HCT116 (cell line): ENCODE data around the gene ABCC1. TPM values are rescaled to one million over a fixed set of nuclear protein-coding genes. Genes with fewer than 3 reads are reported as not detected.

ENCODE experiments used
- ATAC-seq: fragments of 200-7000 bp; cut with Tn5 transposase; 2 replicates; pipeline ENCODE4 v1.9.1; 2020; ENCODE audit warnings: mild to moderate bottlenecking, moderate library complexity
- BruUV-seq: library from RNA; stranded (reverse); fragments of 400-500 nt; replicated peaks from 2 replicates; lab custom pipeline; 2021; lab: Mats Ljungman, UMichigan
- CTCF ChIA-PET: fragments of 300-600 bp; sonication (Branson Sonifier 250); formaldehyde crosslinking; loops from one replicate; lab custom pipeline; 2021; ENCODE audit warnings: antibody characterized with exemption; lab: Charles Lee
- POLR2A ChIA-PET: fragments of 300-600, 350-600 bp; sonication (Branson Sonifier 250); formaldehyde crosslinking; loops from one replicate; lab custom pipeline; 2021; ENCODE audit warnings: antibody characterized with exemption; lab: Charles Lee
- RAD21 ChIA-PET, 2 experiments: fragments of 300-600 bp; sonication (Branson Sonifier 250); formaldehyde crosslinking; loops; one replicate each; lab custom pipeline; 2023; ENCODE audit warnings: low total read pairs in 2 of 2; ENCODE audit not compliant: uncharacterized antibody in 2 of 2, unreplicated experiment in 2 of 2, low non-redundant PET in 1 of 2; lab: Charles Lee
- DNase-seq: peaks from one replicate; pipeline ENCODE4 v3.0.0-alpha.2; 2010; ENCODE audit warnings: low read depth, low spot score
- H2AFZ ChIP-seq: fragments of 200-600 bp; shearing (Covaris generic), sonication (generic); 2 replicates; pipeline ENCODE4 v1.6.1; 2017; ENCODE audit warnings: low read depth, mixed run types, mixed read lengths, antibody characterized with exemption, low read length; ENCODE audit not compliant: poor library complexity, severe bottlenecking
- H3K27ac ChIP-seq: 2 replicates; pipeline ENCODE4 v1.5.1; 2012; ENCODE audit warnings: low read depth, low read length
- H3K27me3 ChIP-seq: fragments of 200-600 bp; sonication (generic); 2 replicates; pipeline ENCODE4 v1.6.1; 2016; ENCODE audit warnings: mixed run types, low read length, mixed read lengths; ENCODE audit not compliant: insufficient read depth
- H3K36me3 ChIP-seq, 2 experiments: fragments of 200-500 bp in 1 of 2; fragments of 200-600 bp in 1 of 2; sonication (Bioruptor generic) in 1 of 2; sonication (generic) in 1 of 2; 2 replicates each; pipeline versions ENCODE4 v1.5.1 to v1.6.1; 2014 to 2016; ENCODE audit warnings: low read length in 2 of 2, inconsistent platforms in 1 of 2, mixed read lengths in 1 of 2, mixed run types in 1 of 2; ENCODE audit not compliant: insufficient read depth in 2 of 2, control insufficient read depth in 1 of 2
- H3K4me1 ChIP-seq, 2 experiments: fragments of 200-600 bp in 1 of 2; sonication (generic) in 1 of 2; 2 replicates each; pipeline versions ENCODE4 v1.5.1 to v1.6.1; 2012 to 2017; ENCODE audit warnings: low read length in 2 of 2, inconsistent platforms in 1 of 2, mild to moderate bottlenecking in 1 of 2, mixed read lengths in 1 of 2, mixed run types in 1 of 2, moderate library complexity in 1 of 2; ENCODE audit not compliant: insufficient read depth in 2 of 2, control insufficient read depth in 1 of 2
- H3K4me2 ChIP-seq: fragments of 200-600 bp; sonication (generic); 2 replicates; pipeline ENCODE4 v1.6.1; 2017; ENCODE audit warnings: mixed run types, low read length, mixed read lengths
- H3K4me3 ChIP-seq, 2 experiments: fragments of 200-600 bp in 1 of 2; sonication (generic) in 1 of 2; replicated peaks in 1 of 2; 2 replicates each; pipeline ENCODE4 v1.5.1; 2011 to 2016; ENCODE audit warnings: low read length in 2 of 2, control low read depth in 1 of 2, low read depth in 1 of 2, mild to moderate bottlenecking in 1 of 2, mixed read lengths in 1 of 2, mixed run types in 1 of 2
- H3K79me2 ChIP-seq: fragments of 200-600 bp; sonication (generic); 2 replicates; pipeline ENCODE4 v1.6.1; 2017; ENCODE audit warnings: mild to moderate bottlenecking, mixed run types, low read length, moderate library complexity, mixed read lengths; ENCODE audit not compliant: insufficient read depth
- H3K9ac ChIP-seq: fragments of 200-600 bp; sonication (generic); 2 replicates; pipeline ENCODE4 v1.6.1; 2016; ENCODE audit warnings: low read length, mixed read lengths
- H3K9me2 ChIP-seq: fragments of 200-600 bp; sonication (generic), shearing (Covaris generic); 2 replicates; pipeline ENCODE4 v1.6.1; 2017; ENCODE audit warnings: mixed run types, mild to moderate bottlenecking, moderate library complexity; ENCODE audit not compliant: insufficient read depth
- H3K9me3 ChIP-seq, 2 experiments: fragments of 200-500 bp in 1 of 2; fragments of 200-600 bp in 1 of 2; sonication (Bioruptor generic) in 1 of 2; sonication (generic) in 1 of 2; 2 replicates each; pipeline ENCODE4 v1.6.1; 2014 to 2017; ENCODE audit warnings: low read length in 2 of 2, mixed read lengths in 2 of 2, inconsistent platforms in 1 of 2, low read depth in 1 of 2, mild to moderate bottlenecking in 1 of 2, mixed run types in 1 of 2, moderate library complexity in 1 of 2; ENCODE audit not compliant: control insufficient read depth in 1 of 2, insufficient read depth in 1 of 2
- H4K20me1 ChIP-seq: fragments of 200-600 bp; sonication (generic), shearing (Covaris generic); 2 replicates; pipeline ENCODE4 v1.6.1; 2017; ENCODE audit warnings: mixed run types, mild to moderate bottlenecking, moderate library complexity; ENCODE audit not compliant: insufficient read depth
- CBX3 ChIP-seq: IDR thresholded peaks from 2 replicates; pipeline ENCODE4 v1.6.1; 2012; ENCODE audit warnings: low read depth
- CEBPB ChIP-seq: IDR thresholded peaks from 2 replicates; pipeline ENCODE4 v1.6.1; 2012; ENCODE audit warnings: low read depth
- EZH2 ChIP-seq: fragments of 200-600 bp; sonication (generic); IDR thresholded peaks from 2 replicates; pipeline ENCODE4 v1.6.1; 2017; ENCODE audit warnings: antibody characterized with exemption, mixed run types
- JUND ChIP-seq: IDR thresholded peaks from 2 replicates; pipeline ENCODE4 v1.6.1; 2012
- POLR2AphosphoS5 ChIP-seq: IDR thresholded peaks from 2 replicates; pipeline ENCODE4 v1.6.1; 2011; ENCODE audit warnings: mild to moderate bottlenecking, low read depth, low read length, moderate library complexity
- SIN3A ChIP-seq: IDR thresholded peaks from 2 replicates; pipeline ENCODE4 v1.6.1; 2012; ENCODE audit warnings: low read depth
- SP1 ChIP-seq: IDR thresholded peaks from 2 replicates; pipeline ENCODE4 v1.6.1; 2012; ENCODE audit warnings: low read depth
- TCF7L2 ChIP-seq: IDR thresholded peaks from 2 replicates; pipeline ENCODE4 v1.7.0; 2011; ENCODE audit warnings: borderline replicate concordance, inconsistent platforms; ENCODE audit not compliant: insufficient read depth, insufficient read length; ENCODE audit errors: extremely low read depth
- YY1 ChIP-seq: IDR thresholded peaks from 2 replicates; pipeline ENCODE4 v1.6.1; 2011; ENCODE audit warnings: low read length, low read depth, moderate library complexity, mild to moderate bottlenecking; ENCODE audit not compliant: insufficient replicate concordance; ENCODE audit errors: extremely low read depth
- ZNF274 ChIP-seq: fragments of 200-500 bp; sonication (Bioruptor generic); IDR thresholded peaks from 2 replicates; pipeline ENCODE4 v1.6.1; 2014; ENCODE audit warnings: mild to moderate bottlenecking, low read depth, low read length, inconsistent platforms
- intact Hi-C: fragments of 100-400 bp; cut with micrococcal nuclease; formaldehyde crosslinking; loops from 2 replicates; pipeline ENCODE4 v1.10.0; 2022
- total RNA-seq: library from RNA; stranded (reverse); gene quantifications from one replicate; pipeline ENCODE4 v1.2.1, GENCODE V29; 2021; ENCODE audit not compliant: unreplicated experiment
- TF ChIP-seq, protein P1 (sequence below): IDR thresholded peaks from 2 replicates; pipeline ENCODE4 v1.6.1; 2011; ENCODE audit warnings: mild to moderate bottlenecking, low read length, moderate library complexity; ENCODE audit not compliant: insufficient replicate concordance; ENCODE audit errors: extremely low read depth
- TF ChIP-seq, protein P2 (sequence below): IDR thresholded peaks from 2 replicates; pipeline ENCODE4 v1.6.1; 2012
- TF ChIP-seq, protein P3 (sequence below): IDR thresholded peaks from 2 replicates; pipeline ENCODE4 v1.6.1; 2012

The ABCC1 gene
- total RNA-seq, 1 experiment from 2014 or later: 61.9 TPM

DNA sequence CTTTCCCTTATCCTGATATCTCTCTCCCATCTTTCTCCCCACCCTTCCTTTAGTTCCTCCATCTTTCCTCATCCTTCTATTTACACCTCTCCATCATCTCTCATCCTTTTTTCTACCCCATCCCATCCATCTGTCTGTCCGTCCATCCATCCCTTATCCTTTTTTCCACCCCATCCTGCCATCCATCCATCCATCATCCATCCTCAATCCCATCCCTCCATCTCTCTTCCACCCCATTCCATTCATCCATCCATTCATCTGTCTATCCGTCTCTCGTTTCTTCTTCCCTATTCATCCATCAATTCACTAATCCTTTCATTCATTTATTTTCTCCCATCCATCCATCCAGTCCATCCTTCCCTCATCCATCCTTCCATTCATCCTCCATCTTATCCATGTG, 205.8 kb downstream of the ABCC1 start:
- no peaks in the 10 kb centered on the region for H3K9me3 ChIP-seq
- ChIA-PET CTCF (no interaction called here), RAD21 (no interaction called here), POLR2A (no interaction called here)
- H3K36me3 ChIP-seq: no peaks in the 10 kb centered on the region
- H3K27ac ChIP-seq: no peak overlapping the region
- H3K4me2 ChIP-seq: no peak overlapping the region
- intact Hi-C loops: no loop called here
- no peaks in the 10 kb centered on the region for H3K4me1 ChIP-seq
- no peaks in the 10 kb centered on the region for H3K79me2 ChIP-seq
- ATAC-seq (no peak), DNase-seq (no peak)
- TF ChIP-seq, protein P1, sequence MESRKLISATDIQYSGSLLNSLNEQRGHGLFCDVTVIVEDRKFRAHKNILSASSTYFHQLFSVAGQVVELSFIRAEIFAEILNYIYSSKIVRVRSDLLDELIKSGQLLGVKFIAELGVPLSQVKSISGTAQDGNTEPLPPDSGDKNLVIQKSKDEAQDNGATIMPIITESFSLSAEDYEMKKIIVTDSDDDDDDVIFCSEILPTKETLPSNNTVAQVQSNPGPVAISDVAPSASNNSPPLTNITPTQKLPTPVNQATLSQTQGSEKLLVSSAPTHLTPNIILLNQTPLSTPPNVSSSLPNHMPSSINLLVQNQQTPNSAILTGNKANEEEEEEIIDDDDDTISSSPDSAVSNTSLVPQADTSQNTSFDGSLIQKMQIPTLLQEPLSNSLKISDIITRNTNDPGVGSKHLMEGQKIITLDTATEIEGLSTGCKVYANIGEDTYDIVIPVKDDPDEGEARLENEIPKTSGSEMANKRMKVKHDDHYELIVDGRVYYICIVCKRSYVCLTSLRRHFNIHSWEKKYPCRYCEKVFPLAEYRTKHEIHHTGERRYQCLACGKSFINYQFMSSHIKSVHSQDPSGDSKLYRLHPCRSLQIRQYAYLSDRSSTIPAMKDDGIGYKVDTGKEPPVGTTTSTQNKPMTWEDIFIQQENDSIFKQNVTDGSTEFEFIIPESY: no peak
- no peak for TF ChIP-seq TCF7L2
- TF ChIP-seq POLR2AphosphoS5: no peak
- TF ChIP-seq ZNF274: no peak
- TF ChIP-seq, protein P2, sequence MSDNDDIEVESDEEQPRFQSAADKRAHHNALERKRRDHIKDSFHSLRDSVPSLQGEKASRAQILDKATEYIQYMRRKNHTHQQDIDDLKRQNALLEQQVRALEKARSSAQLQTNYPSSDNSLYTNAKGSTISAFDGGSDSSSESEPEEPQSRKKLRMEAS: no peak
- no peak for TF ChIP-seq SIN3A
- no peak for TF ChIP-seq CBX3
- TF ChIP-seq, protein P3, sequence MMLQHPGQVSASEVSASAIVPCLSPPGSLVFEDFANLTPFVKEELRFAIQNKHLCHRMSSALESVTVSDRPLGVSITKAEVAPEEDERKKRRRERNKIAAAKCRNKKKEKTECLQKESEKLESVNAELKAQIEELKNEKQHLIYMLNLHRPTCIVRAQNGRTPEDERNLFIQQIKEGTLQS: no peak
- TF ChIP-seq EZH2: no peak
- no peak for TF ChIP-seq YY1
- no peak for TF ChIP-seq JUND
- TF ChIP-seq CEBPB: no peak
- TF ChIP-seq SP1: no peak
- no peaks in the 10 kb centered on the region for H3K27me3 ChIP-seq
- no TSS peak for BruUV-seq
- no peak overlapping the region for H3K9ac ChIP-seq
- no peaks in the 10 kb centered on the region for H3K9me2 ChIP-seq
- H3K4me3 ChIP-seq: no peak overlapping the region
- no peaks in the 10 kb centered on the region for H4K20me1 ChIP-seq
- H2AFZ ChIP-seq: no peak overlapping the region
